ENCODE measurements around the gene SYTL3. TPM values are rescaled to one million over a fixed set of nuclear protein-coding genes. Genes with fewer than 3 reads are reported as not detected.

Gene SYTL3
- total RNA-seq, 2 donors from 2014 or later, result 4.2 to 5.6 TPM

- Histone ChIP-seq H3K36me3 (peaks cover 30% of the 10 kb centered on the region), H3K27me3 (no peaks in the 10 kb centered on the region), H3K27ac (peak overlapping the region; percentile 77 to 86)
Observed at GRCh38 chr6:158633127-158633526, 16.7 kb upstream of the SYTL3 start.

GRCh38 chr6:158634695-158635426 is 15.0 kb upstream of the SYTL3 start:
- Histone ChIP-seq H3K9me3 (no peaks in the 10 kb centered on the region), H3K27me3 (no peaks in the 10 kb centered on the region), H3K27ac (peak overlapping the region in 1 of 2 donors; percentile 8), H3K4me1 (peaks cover 0 to 41% of the 10 kb centered on the region in 2 donors), H3K4me3 (no peak overlapping the region), H3K36me3 (peaks cover 30% of the 10 kb centered on the region)
- TF ChIP-seq, protein P1, sequence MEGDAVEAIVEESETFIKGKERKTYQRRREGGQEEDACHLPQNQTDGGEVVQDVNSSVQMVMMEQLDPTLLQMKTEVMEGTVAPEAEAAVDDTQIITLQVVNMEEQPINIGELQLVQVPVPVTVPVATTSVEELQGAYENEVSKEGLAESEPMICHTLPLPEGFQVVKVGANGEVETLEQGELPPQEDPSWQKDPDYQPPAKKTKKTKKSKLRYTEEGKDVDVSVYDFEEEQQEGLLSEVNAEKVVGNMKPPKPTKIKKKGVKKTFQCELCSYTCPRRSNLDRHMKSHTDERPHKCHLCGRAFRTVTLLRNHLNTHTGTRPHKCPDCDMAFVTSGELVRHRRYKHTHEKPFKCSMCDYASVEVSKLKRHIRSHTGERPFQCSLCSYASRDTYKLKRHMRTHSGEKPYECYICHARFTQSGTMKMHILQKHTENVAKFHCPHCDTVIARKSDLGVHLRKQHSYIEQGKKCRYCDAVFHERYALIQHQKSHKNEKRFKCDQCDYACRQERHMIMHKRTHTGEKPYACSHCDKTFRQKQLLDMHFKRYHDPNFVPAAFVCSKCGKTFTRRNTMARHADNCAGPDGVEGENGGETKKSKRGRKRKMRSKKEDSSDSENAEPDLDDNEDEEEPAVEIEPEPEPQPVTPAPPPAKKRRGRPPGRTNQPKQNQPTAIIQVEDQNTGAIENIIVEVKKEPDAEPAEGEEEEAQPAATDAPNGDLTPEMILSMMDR (IDR thresholded peaks at IDR 0.05), result no peak
- no peak for DNase-seq (ENCODE audit: low spot score)

More at GRCh38 chr6:158633127-158633526, 16.7 kb upstream of the SYTL3 start:
- H3K4me3 ChIP-seq, result no peak overlapping the region
- H3K9me3 ChIP-seq, result no peaks in the 10 kb centered on the region
- H3K4me1 ChIP-seq, result peaks cover 0 to 35% of the 10 kb centered on the region in 2 donors
- peak; percentile 57 for DNase-seq (ENCODE audit: low spot score)
- TF ChIP-seq, protein P1 (IDR thresholded peaks at IDR 0.05), result no peak

DNA sequence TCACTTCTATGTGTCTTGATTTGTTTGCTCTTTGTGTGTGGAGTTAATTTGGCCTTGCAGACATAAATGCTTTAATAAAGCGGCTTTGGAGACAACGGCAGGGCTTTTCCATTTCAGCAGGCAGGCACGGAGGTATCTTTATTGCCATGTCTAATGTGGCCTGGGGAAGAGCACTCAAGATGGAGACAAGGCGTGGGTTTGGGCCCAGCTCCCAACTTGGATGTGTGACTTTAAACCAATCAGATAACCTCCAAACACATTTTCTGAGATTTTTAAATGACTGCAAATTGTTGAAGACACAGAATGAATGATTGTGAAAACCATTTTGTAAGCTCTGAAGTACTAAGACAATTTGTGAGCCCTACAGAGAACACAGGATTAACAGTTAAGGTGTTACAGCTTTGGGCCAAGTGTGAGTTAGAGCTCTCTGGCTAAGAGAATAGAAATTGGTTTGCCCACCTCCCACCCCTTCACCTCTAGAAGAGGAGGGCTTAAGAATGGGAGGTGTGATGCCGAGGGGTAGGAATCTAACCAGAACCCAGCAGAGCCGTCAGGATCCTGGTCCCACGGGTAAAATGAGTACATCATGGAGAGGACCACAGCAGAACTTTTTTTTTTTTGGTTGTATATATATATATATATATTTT is 14.3 kb upstream of the SYTL3 start:
- Histone ChIP-seq H3K27ac (peak overlapping the region in 1 of 2 donors; percentile 8), H3K27me3 (no peaks in the 10 kb centered on the region), H3K4me3 (no peak overlapping the region), H3K4me1 (peaks cover 0 to 45% of the 10 kb centered on the region in 2 donors), H3K9me3 (no peaks in the 10 kb centered on the region), H3K36me3 (peaks cover 30% of the 10 kb centered on the region)
- no peak for DNase-seq (ENCODE audit: low spot score)
- TF ChIP-seq, protein P1 (IDR thresholded peaks at IDR 0.05), result no peak

GRCh38 chr6:158636778-158637177 is 13.1 kb upstream of the SYTL3 start:
- no peak for DNase-seq (ENCODE audit: low spot score)
- H3K36me3 ChIP-seq, result peaks cover 30% of the 10 kb centered on the region
- TF ChIP-seq, protein P1 (IDR thresholded peaks at IDR 0.05), result no peak
- H3K27me3 ChIP-seq, result no peaks in the 10 kb centered on the region
- no peak overlapping the region for H3K27ac ChIP-seq
- no peaks in the 10 kb centered on the region for H3K9me3 ChIP-seq
- H3K4me3 ChIP-seq, result no peak overlapping the region
- H3K4me1 ChIP-seq, result peaks cover 0 to 44% of the 10 kb centered on the region in 2 donors

DNA sequence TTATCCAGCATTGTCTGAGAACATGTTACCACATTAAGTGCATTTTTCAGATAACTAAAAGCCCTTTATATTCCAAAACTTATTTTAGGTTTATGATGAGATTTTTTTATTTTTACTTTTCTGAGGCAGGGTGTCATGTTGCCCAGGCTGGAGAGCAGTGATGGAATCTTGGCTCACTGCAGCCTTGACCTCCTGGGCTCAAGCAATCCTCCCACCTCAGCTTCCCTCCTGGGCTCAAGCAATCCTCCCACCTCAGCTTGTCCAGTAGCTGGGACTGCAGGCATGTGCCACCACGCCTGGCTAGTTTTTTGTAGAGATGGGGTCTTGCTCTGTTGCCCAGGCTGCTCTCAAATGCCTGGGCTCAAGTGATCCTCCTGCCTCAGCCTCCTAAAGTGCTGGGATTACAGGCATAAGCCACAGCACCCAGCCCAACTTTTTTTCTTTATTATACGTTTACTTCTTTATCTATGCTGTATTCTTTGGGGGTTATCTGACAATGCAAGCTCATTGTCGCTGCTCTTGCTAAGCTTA is 11.5 kb upstream of the SYTL3 start:
- Histone ChIP-seq H3K27me3 (no peaks in the 10 kb centered on the region), H3K4me1 (peaks cover 0 to 51% of the 10 kb centered on the region in 2 donors), H3K36me3 (peaks cover 26% of the 10 kb centered on the region), H3K9me3 (no peaks in the 10 kb centered on the region), H3K4me3 (no peak overlapping the region), H3K27ac (peak overlapping the region in 1 of 2 donors; percentile 34)
- DNase-seq (ENCODE audit: low spot score), result no peak
- TF ChIP-seq, protein P1 (IDR thresholded peaks at IDR 0.05), result no peak
